ENCODE measurements around the gene SLC35E4.
"Not testable (repeated sequence)": the region's sequence is repeated elsewhere in the genome, so short reads cannot be mapped to it uniquely, and the experiment has no call there.

Gene SLC35E4

GRCh38 chr22:30614268-30614667 lies 21.3 kb upstream of the SLC35E4 start:
- no peak for DNase-seq

GRCh38 chr22:30614879-30615278 lies 20.7 kb upstream of the SLC35E4 start:
- DNase-seq: no peak

GRCh38 chr22:30615543-30615954 lies 20.0 kb upstream of the SLC35E4 start:
- no peak for DNase-seq

GRCh38 chr22:30617819-30618218 lies 17.8 kb upstream of the SLC35E4 start:
- no peak for DNase-seq

GRCh38 chr22:30619909-30620308 lies 15.7 kb upstream of the SLC35E4 start:
- DNase-seq: not testable (repeated sequence)

- no peak for DNase-seq
These were observed 9.2 kb upstream of the SLC35E4 start for GRCh38 chr22:30626413-30626812.

- no peak for DNase-seq
These were observed 8.1 kb upstream of the SLC35E4 start for GRCh38 chr22:30627471-30627870.

GRCh38 chr22:30628491-30628890 lies 7.1 kb upstream of the SLC35E4 start:
- DNase-seq: no peak

GRCh38 chr22:30631469-30631868 lies 4.1 kb upstream of the SLC35E4 start:
- DNase-seq: not testable (repeated sequence)

DNA sequence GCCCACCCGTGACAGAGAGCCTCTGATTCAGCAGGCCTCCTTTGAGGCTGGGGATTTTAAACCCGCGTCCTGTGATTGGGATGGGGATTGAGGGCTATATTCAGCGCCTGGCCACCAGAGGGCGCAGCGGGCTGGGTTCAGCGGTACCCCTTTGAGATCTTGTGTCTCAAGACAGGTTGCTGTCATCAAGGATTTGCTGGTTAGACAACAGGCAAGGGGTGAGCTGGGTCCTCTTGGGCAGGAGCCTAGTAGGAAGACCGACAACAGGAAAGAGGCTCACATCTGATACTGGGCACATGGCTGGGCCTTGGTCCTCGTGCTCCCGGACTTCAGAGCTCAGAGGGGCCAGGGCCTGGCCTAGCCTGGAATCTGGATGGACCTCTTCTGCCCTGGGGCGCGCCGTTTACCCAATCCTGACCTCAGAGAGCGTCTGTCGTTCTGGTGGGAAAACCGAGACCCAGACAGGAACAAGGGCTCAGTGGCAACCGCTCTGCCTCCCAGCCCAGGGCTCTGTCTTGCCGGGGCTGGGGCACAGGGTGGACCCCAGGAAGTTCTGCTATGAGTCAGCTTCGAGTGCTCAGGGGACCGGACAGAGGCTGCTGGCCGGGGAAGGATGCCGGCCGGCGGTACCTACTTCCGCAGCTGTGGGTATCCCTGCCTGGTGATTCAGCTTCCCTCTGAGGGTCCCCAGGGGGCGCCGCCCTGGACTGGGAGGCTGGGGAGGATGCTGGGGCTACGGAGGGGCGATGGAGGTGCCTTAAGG lies 929 bp upstream of the SLC35E4 start:
- DNase-seq: peak; percentile 91

- no peak for DNase-seq
These were observed 871 bp downstream of the SLC35E4 start for GRCh38 chr22:30636226-30637077.

GRCh38 chr22:30637701-30638114 lies 2.1 kb downstream of the SLC35E4 start:
- no peak for DNase-seq

- no peak for DNase-seq
These were observed 4.8 kb downstream of the SLC35E4 start for GRCh38 chr22:30640361-30640760.

DNA sequence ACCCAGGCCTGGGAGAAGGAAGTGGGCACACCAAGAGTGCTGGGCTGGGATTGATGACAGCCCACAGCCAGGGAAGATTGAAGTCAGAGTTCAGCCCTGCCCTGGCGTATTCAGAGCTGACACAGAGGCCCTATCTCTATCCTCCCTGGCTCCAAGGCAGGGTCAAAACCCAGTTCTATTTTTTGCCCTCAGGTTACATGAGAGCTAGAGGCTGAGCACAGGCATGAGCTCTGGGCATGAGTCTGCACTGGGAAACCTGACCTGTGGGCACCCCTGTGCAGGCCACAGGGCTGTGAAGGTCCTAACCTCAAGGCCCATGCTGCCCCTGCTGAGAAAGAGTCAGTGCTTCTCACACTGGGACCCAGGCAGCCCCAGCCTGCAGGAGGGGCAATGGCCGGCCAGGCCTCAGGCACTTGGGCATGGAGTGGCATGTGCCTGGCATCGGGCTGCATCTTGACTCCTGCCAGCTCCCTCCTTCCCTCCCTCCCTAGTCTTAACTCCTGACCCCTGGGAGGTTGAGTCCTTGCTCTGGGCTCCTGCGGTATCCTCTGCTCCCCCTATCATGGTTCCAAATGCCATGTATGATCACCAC lies 5.4 kb downstream of the SLC35E4 start:
- no peak for DNase-seq

DNA sequence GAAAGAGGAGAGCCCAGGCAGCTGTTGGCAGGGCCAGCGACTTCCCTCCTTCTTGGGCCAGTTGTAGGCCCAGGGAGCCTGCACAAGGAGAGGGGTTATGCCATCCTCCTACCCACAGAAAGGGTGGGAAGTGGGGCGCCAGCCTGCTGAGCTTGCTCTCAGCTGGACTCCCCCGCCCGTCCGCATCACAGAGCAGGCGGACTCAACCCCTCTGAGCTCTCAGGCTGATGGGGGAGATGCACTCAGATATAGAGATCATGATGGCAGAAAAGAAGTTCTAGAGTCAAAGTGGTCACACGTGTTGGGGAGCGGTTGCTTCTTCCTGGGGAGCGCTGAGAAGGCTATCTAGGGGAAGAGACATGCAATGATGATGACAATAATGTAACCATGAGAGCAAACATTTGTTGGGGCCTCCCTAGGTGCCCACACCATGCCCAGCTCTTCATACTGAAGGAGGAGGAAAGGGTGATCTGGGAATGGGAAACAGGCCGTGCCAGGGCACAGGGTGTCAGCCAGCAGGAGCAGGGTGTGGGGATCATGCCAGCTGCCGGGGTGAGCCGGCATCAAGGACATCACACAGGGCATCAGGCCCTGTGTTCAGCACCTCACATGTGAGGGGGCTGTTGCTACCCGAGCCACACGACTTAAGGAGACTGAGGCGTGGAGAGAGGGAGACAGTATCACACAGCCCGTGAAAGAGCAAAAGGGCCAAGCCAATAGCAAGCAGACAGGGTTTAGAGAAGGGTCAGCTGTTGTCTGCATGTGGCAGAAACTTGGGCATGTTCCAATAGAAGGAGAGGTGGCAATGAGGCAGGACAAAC lies 7.7 kb downstream of the SLC35E4 start:
- no peak for DNase-seq

DNA sequence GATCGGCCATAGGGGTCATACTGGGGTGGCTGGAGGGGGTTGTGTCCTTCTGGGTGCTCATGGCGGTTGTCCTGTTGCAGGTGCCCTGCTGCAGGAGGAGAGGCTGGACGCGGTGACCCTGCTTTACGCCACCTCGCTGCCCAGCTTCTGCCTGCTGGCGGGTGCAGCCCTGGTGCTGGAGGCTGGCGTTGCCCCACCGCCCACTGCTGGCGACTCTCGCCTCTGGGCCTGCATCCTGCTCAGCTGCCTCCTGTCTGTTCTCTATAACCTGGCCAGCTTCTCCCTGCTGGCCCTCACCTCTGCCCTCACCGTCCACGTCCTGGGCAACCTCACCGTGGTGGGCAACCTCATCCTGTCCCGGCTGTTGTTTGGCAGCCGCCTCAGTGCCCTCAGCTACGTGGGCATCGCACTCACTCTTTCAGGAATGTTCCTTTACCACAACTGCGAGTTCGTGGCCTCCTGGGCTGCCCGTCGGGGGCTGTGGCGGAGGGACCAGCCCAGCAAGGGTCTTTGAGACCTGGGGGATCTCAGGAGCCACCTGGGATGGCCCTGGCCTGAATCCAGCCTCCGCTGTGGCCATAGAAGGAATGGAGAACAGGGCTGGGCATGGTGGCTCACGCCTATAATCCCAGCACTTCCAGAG lies 11.1 kb downstream of the SLC35E4 start:
- no peak for DNase-seq

- DNase-seq: no peak
These were observed 12.0 kb downstream of the SLC35E4 start for GRCh38 chr22:30647536-30647935.

- peak; percentile 11 for DNase-seq
These were observed 13.2 kb downstream of the SLC35E4 start for GRCh38 chr22:30648825-30649224.

- DNase-seq: no peak
These were observed 13.9 kb downstream of the SLC35E4 start for GRCh38 chr22:30649430-30650007.

- DNase-seq: no peak
These were observed 15.0 kb downstream of the SLC35E4 start for GRCh38 chr22:30650508-30651116.

- no peak for DNase-seq
These were observed 17.3 kb downstream of the SLC35E4 start for GRCh38 chr22:30652852-30653251.

Measured in NCI-H2171 treated with DMSO at 0.1 percent for 48 hours (cell line).